ENCODE data around the gene DNAJC5.
"Not testable (repeated sequence)": the region's sequence is repeated elsewhere in the genome, so short reads cannot be mapped to it uniquely, and the experiment has no call there.

Gene DNAJC5

GRCh38 chr20:63894358-63895201, at the start of gene DNAJC5:
Gene DNAJC5, plus strand, starts transcription at chr20:63895126. Its CDS starts 33,220 bp downstream, at chr20:63928346.
- peak; percentile 92 for DNase-seq

- peak; percentile 91 for DNase-seq
Observed at GRCh38 chr20:63846128-63846771, 48.7 kb upstream of the DNAJC5 start.

GRCh38 chr20:63846888-63847236, 48.1 kb upstream of the DNAJC5 start:
- DNase-seq = no peak

- DNase-seq = no peak
Observed at GRCh38 chr20:63847237-63848002, 47.5 kb upstream of the DNAJC5 start.

- DNase-seq = no peak
Observed at GRCh38 chr20:63848003-63848911, 46.7 kb upstream of the DNAJC5 start.

- DNase-seq = peak; percentile 30
Observed at GRCh38 chr20:63850689-63851547, 44.0 kb upstream of the DNAJC5 start.

GRCh38 chr20:63851548-63851943, 43.4 kb upstream of the DNAJC5 start:
- not testable (repeated sequence) for DNase-seq

- DNase-seq = not testable (repeated sequence)
Observed at GRCh38 chr20:63853733-63854068, 41.2 kb upstream of the DNAJC5 start.

GRCh38 chr20:63854069-63854765, 40.7 kb upstream of the DNAJC5 start:
- DNase-seq = no peak

- DNase-seq = no peak
Observed at GRCh38 chr20:63854766-63855362, 40.1 kb upstream of the DNAJC5 start.

GRCh38 chr20:63855363-63856097, 39.4 kb upstream of the DNAJC5 start:
- no peak for DNase-seq

GRCh38 chr20:63856098-63856511, 38.8 kb upstream of the DNAJC5 start:
- no peak for DNase-seq

GRCh38 chr20:63857764-63858392, 37.0 kb upstream of the DNAJC5 start:
- DNase-seq = no peak

- no peak for DNase-seq
Observed at GRCh38 chr20:63858393-63859165, 36.3 kb upstream of the DNAJC5 start.

GRCh38 chr20:63859166-63859699, 35.7 kb upstream of the DNAJC5 start:
- DNase-seq = no peak

- DNase-seq = no peak
Observed at GRCh38 chr20:63860325-63861051, 34.4 kb upstream of the DNAJC5 start.

- DNase-seq = no peak
Observed at GRCh38 chr20:63861365-63861934, 33.5 kb upstream of the DNAJC5 start, which contains the start of gene ABHD16B. Gene ABHD16B, plus strand, starts transcription at chr20:63861498. Its CDS starts 43 bp downstream, at chr20:63861541.

Measured in NCI-H2171 treated with DMSO at 0.1 percent for 48 hours (cell line).